ENCODE measurements around the gene ARMC2. TPM values are rescaled to one million over a fixed set of nuclear protein-coding genes. Genes with fewer than 3 reads are reported as not detected.

Gene ARMC2
- total and polyA plus RNA-seq, 2 of the 4 experiments (the other 2 are of a cell fraction) = 0.72 to 3.9 TPM

- Histone ChIP-seq H3K4me3 (ENCODE audit: insufficient read depth, low read depth, low read length) (no peak overlapping the region), H2BK15ac (ENCODE audit: low read depth, low read length) (no peak overlapping the region), H3K4me1 (ENCODE audit: control insufficient read depth, insufficient read depth, low read length) (no peaks in the 10 kb centered on the region), H2BK20ac (ENCODE audit: low read depth, low read length) (no peak overlapping the region), H3K9me3 (ENCODE audit: control insufficient read depth, insufficient read depth, low read length) (no peaks in the 10 kb centered on the region), H2BK120ac (ENCODE audit: low read depth, low read length) (no peak overlapping the region), H2AK9ac (replicated peaks; ENCODE audit: low read depth, low read length, poor library complexity) (no peak overlapping the region), H2AFZ (replicated peaks; ENCODE audit: low read length, poor library complexity) (no peak overlapping the region), H3K14ac (replicated peaks; ENCODE audit: low read depth, low read length) (no peak overlapping the region), H4K20me1 (ENCODE audit: insufficient read depth, low read length) (no peaks in the 10 kb centered on the region), H3K9me1 (ENCODE audit: insufficient read depth, low read length) (peaks cover 2% of the 10 kb centered on the region), H3K27ac (ENCODE audit: insufficient read depth, low read length) (no peak overlapping the region), H2BK5ac (ENCODE audit: low read depth, low read length, poor library complexity, severe bottlenecking) (no peak overlapping the region), H3K79me1 (ENCODE audit: low read depth in 1 of 2, low read length in 2 of 2) (0 out of 4 replicates have a peak, but pooled peaks cover 0 to 2% of the 10 kb centered on the region in 2 experiments), H3K9ac (ENCODE audit: low read depth, low read length) (no peak overlapping the region), H3K4ac (ENCODE audit: low read depth, low read length) (no peak overlapping the region), H3K23ac (ENCODE audit: low read depth, low read length) (no peak overlapping the region), H3K56ac (ENCODE audit: extremely low read depth, insufficient read depth, low read length) (no peak overlapping the region), H3K4me2 (ENCODE audit: low read depth, low read length) (no peak overlapping the region), H3K18ac (ENCODE audit: low read depth, low read length) (no peak overlapping the region), H4K5ac (ENCODE audit: low read depth, low read length) (no peak overlapping the region), H3K36me3 (ENCODE audit: control insufficient read depth, insufficient read depth, low read length) (peaks cover 21% of the 10 kb centered on the region), H4K91ac (ENCODE audit: insufficient read depth, low read depth, low read length) (no peak overlapping the region), H3K27me3 (ENCODE audit: control insufficient read depth, insufficient read depth, low read length) (no peaks in the 10 kb centered on the region), H2AK5ac (ENCODE audit: low read depth, low read length) (no peak overlapping the region), H4K8ac (ENCODE audit: low read depth in 2 of 2, low read length in 2 of 2) (no peak overlapping the region)
- dilution Hi-C loops (cut with HindIII; ENCODE audit: low sequenced_read_pairs, unreplicated experiment) (no loop called here), in situ Hi-C loops (cut with MboI; ENCODE audit: low sequenced_read_pairs) (no loop called here), intact Hi-C loops (cut with micrococcal nuclease) (no loop called here)
- ATAC-seq (ENCODE audit: low read depth) (no peak), DNase-seq (no peak)
- BruUV-seq (replicated peaks) = no TSS peak
- POLR2A ChIA-PET (ENCODE audit: unreplicated experiment) = no interaction called here
- no peak for TF ChIP-seq MAZ (IDR thresholded peaks at IDR 0.05; ENCODE audit: borderline replicate concordance, low read depth, low read length)
- TF ChIP-seq ELK1 (IDR thresholded peaks at IDR 0.05; ENCODE audit: borderline replicate concordance, low read depth, low read length) = no peak
- TF ChIP-seq RFX5 (IDR thresholded peaks at IDR 0.05; ENCODE audit: low read depth, low read length) = no peak
- TF ChIP-seq SMC3 (IDR thresholded peaks at IDR 0.05; ENCODE audit: low read depth, low read length) = no peak
- no peak for TF ChIP-seq MXI1 (IDR thresholded peaks at IDR 0.05; ENCODE audit: borderline replicate concordance, low read depth, low read length)
- no peak for TF ChIP-seq CEBPB (IDR thresholded peaks at IDR 0.05; ENCODE audit: low read depth, low read length)
- TF ChIP-seq BHLHE40 (IDR thresholded peaks at IDR 0.05; ENCODE audit: low read depth, low read length) = no peak
- TF ChIP-seq MAFK (IDR thresholded peaks at IDR 0.05; ENCODE audit: low read depth, low read length) = no peak
- no peak for TF ChIP-seq POLR2A (IDR thresholded peaks at IDR 0.05; ENCODE audit: low read depth, low read length)
- no peak for TF ChIP-seq RCOR1 (IDR thresholded peaks at IDR 0.05; ENCODE audit: insufficient replicate concordance, low read length)
- TF ChIP-seq NFE2L2 (IDR thresholded peaks at IDR 0.05; ENCODE audit: low read depth, low read length) = no peak
- CTCF ChIA-PET = no interaction called here
These were observed 147.1 kb downstream of the ARMC2 start for GRCh38 chr6:108995296-108995695.
